RKO (cell line): Measurements from ENCODE around the gene ADGRB3.
"Not testable (repeated sequence)": the region's sequence is repeated elsewhere in the genome, so short reads cannot be mapped to it uniquely, and the experiment has no call there.

ENCODE experiments used
- DNase-seq: peaks from one replicate; pipeline ENCODE4 v3.0.0-alpha.2; 2016; ENCODE audit warnings: low spot score

Gene ADGRB3

DNA sequence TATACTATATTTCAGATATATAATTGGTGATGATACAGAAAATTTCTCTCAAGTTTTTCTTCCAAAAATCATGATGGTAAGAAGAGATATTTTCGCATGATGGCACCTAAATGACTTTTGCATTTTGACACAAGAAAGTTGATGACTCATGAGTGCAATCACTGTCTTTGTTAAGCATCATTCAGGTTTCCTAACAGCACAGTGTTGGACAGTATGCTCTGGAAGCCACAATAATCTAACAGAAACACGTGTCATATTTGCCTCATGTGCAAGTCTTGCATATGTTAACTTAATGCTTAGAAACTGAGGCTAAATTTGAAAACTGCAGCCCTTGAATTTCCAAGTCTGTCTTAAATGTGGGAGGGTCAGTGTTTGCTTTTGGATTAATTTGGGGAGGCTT lies 628.2 kb downstream of the ADGRB3 start:
- no peak for DNase-seq

DNA sequence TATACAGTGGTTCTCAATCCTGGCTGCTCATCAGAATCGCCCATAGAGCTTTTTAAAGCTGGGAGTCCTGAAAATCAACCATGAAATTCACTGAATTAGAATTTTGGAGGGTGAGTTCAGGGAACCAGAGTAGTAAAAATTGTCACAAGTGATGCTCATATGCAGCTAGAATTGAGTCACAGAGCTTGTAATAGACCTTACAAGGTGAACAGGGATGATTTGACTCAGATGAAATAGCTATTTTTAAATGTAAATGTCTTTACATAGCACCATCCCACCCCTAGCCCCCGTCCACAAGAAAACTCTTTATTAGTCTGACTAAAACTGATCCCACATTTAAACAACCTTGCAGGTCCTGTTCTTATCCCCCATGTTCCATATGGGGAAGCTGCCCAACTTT lies 630.0 kb downstream of the ADGRB3 start:
- DNase-seq: no peak

DNA sequence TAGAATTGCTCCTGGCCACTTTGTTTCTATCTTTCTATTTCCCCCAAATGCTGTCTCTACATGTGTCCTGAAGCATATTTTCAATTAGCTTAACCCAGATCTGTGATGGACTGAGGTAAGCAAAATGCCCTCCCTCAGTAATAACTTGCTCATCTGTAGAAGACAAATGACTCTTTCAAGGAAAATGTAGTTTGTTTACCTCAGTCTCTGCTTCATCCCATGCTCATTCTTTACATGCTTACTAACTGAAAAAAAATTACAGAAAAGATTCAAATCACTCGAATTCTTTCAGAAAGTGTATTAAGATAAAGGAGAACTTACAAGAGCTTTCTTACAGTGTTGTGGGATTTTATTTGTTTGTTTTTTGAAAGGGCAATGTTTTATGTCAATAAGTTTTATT lies 630.6 kb downstream of the ADGRB3 start:
- DNase-seq: no peak

DNA sequence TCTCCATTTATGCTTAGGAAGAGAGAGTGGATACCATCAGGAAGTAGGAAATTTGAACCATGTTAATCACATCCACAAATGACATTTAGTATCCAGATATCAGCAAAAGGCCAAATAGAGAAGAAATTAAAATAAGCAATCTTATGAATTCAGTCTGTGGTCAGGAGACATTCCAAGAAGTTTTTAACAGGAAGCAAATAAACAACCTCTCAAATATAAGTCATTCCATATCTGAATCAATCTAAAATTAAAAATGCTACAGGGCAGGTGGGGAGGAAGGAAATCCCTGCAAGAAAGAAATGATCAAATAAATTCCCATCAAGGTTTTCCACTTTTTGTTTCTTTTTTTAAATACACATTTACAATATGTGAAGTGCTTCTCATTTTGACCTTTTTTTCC lies 641.1 kb downstream of the ADGRB3 start:
- DNase-seq: no peak

DNA sequence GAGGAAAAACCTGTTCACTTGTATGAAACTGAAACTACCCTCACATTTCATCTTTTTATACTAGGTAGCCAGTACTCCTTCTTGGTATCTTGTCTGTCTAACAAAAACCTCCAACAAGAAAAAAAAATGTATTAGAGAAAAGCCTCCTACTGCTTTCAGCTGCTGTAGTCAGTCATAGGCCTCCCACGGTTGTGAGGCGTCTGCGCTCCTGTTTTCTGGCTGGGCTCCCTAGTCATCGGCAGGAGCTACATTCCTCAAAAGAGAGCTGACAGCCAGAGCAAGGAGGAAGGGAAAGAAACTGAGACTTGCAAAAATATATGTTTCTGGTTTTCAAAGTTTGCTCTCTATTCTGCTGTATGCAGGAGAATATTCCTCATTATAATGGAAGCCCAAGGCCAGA lies 644.7 kb downstream of the ADGRB3 start:
- no peak for DNase-seq

DNA sequence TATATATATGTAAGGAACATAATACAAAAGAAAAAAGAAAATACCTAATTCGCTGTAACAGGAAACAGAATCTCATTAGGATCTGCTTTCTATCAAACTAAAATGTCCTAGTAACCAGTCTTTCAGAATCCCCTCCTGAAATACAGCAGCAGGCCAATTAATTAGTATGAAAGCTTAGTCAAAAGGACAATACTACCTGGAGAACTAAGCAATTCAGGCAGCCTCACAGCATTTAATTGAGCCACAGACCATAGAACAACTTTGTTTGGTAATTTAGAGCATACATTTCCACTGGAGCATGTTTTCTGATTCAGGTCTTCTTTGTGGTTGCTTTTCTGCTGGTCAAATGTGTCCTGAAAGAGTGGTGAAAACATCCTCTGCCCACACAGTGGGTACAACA lies 645.8 kb downstream of the ADGRB3 start:
- DNase-seq: no peak

DNA sequence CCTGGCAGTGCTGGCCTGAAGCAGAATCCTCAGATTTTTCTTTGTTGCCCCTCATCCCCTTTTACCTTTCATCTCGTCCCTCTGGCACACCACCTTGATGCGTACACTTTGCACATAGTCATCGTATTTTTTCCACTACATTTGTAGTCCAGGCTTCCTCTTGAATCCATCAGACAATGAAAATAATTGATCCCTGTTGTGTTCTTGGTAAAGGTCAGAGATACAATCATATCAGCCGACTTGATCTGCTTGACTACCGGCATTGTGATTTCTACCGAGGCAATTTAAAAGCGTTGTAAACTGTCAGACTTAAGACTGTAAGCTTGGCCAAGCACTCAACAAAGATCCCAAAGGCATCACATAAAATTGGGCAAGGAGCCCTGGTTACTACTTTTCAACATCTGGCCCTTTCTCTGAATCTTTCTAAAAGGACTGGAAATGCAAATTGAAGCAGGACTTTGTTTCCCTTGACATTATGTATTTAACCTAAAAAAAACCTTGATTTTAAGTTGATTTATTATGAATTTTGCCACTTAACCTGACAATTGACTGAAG lies 649.2 kb downstream of the ADGRB3 start:
- DNase-seq: no peak

DNA sequence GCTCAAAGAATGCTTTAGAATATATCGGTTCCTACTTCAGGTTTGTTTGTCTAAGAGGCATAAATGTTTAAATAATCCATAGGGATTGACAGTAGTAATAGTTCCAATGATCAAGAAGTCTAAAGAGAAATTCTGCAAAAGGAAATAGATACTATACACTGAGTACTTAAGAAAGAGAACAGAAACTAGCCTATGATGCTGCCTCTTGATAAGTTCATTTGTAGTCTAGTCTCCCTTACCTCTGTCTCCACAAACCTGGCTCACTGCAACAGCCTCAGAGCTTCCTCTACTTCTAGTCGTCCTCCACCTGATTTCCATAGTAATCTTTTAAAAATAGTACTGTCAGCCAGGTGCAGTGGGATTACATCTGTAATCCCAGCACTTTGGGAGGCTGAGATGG lies 650.0 kb downstream of the ADGRB3 start:
- no peak for DNase-seq

DNA sequence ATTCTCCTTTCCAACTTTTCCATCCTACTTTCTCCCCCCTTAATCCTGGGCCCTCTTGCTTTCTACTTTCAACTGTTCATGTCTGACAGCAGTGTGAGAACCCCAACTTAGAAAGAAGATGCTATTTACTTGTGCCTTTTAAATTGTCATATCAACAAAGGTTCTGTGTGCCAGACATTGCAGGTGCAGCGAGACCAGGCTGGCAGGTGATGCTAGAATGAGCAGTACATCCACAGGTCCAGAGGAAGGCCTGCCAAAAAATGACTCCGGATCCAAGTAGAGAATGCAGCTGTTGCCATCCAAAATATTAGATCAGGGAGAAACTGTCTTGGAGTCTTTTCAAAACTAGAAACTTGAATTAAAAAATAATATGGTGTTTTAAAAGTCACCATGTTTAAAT lies 651.2 kb downstream of the ADGRB3 start:
- no peak for DNase-seq

DNA sequence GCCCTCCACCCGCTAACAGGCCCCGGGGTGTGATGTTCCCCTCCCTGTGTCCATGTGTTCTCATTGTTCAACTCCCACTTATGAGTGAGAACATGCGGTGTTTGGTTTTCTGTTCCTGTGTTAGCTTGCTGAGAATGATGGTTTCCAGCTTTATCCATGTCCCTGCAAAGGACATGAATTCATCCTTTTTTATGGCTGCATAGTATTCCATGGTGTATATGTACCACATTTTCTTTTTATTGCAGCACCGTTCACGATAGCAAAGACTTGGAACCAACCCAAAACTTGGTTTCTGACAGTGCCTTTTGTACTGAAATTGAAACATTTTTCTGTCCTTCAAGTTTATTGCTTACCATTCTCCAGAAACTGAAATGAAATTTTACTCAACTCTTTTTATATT lies 653.1 kb downstream of the ADGRB3 start:
- not testable (repeated sequence) for DNase-seq

DNA sequence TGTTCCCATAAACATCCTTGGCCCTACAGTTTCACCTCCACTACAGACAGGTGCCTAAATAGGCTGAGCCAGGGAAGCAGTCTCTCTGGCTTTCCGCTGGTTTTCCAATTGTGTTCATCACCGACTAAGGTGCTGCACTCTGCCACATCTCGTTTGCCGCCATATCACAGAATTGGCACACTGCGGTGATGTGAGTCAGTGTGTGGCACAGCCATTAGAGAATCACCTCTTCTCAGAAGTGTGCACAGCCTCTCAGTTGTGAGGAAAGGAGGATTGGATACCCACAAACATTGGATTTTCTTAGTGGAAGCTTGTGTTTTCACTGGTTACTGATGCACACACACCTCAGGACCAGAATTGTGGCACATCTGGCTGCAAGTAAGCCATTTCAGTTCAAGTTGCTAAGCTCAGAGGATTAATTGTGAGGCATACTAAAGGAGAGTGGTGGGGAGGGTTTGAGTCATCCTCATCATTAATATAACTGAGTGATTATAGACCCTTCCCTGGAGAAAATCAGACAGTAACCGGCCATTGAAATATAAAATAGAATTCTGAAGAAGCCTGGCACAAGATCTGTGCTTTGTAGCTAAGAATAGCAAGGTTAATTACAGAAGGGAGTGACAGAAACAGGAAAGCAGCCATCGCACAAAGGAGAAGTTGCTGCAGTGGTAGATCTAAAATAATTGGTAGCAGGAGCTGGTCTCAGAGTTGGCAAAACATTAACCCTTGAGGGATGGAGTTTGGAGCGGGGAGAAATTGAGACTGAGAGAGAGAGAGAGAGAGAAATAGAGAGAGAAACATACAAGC lies 654.8 kb downstream of the ADGRB3 start:
- DNase-seq: no peak

DNA sequence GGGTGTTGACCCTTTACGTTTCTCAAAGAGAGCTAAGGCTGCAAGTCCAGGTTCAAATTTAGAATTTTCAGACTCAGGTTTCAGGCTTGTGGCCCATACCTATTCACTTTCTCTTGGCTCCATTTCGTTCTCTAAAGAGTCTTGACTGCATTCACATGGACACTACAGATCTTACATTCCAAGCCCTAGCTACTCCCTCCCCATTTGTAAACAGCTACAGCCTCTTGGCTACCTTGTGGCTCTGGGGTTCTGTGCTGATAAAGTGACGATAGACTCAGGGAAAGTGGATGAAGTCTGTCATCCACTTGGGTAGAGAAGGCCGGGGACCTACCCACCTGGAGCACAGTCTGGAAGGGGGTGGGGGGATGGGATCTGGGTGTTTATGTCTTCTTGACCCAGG lies 658.4 kb downstream of the ADGRB3 start:
- DNase-seq: no peak

DNA sequence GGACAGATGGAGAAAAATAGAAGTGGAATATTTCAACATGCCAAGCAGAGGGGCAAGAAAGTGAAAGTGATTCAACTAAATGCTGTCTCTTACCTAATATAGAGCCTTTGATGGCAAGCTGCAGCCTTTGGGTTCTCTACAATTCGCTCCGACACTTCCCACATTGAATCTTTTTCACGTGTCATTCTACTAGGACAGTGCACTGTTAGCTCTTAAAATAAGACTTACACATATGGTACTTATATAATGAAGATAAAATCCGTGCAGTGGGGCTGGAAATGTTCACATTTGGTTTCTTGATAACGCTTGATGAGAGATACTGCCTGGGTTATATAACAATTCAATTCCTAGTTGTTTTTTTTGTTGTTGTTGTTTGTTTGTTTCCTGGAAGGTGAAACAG lies 659.3 kb downstream of the ADGRB3 start:
- no peak for DNase-seq

DNA sequence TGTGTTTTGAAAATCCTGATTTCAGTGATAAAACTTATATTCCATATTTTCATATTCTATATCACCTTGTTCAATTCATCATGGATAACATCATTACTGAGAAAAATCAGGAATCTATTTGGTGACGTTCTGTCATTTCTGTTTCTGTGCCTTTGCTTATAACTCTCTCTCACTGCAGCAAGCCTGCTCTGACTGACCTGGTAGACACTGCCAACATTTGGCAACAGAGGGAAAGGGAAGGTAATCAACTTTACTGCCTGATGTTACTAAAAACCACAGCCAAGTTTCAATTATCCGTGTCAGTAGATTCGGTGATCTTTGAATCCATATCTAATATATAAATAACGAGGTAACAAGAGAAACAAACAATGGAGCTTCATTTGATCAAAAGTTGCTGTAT lies 659.8 kb downstream of the ADGRB3 start:
- DNase-seq: no peak

DNA sequence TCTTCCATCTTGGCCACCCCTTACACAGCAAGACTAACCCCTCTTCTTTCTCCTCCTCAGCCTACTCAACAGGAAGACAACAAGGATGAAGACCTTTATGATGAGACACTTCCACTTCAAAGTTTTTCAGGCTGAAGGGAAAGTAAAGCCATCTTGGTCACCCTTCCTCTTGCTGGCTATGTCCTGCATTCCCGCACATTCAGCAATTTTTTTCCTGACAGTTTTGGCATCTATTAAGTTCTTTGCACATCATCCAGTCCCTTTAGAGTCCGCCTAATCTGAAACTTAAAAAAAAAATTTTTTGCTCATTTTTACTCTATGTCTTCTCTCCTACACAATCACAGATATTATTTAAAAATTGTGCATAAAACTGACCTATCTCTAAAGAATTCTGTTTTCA lies 668.3 kb downstream of the ADGRB3 start:
- no peak for DNase-seq

DNA sequence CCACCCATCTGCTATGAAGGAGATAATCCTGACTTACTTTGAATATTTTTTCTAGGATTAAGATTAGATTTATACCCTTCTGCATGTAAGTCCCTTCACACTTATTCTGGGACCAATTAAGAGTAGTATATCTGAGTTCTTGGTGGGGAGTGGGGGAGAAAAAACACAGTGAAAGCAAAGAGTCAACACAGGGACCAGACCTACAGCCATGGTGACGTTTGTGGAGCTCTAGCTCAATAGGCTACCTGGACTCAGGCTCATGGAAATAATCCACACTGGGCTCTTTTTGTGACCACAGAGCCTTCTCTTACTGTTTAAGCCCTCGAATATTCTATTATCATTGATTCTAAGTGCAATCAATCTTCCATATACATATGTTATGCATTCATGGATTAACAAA lies 670.4 kb downstream of the ADGRB3 start:
- DNase-seq: no peak

DNA sequence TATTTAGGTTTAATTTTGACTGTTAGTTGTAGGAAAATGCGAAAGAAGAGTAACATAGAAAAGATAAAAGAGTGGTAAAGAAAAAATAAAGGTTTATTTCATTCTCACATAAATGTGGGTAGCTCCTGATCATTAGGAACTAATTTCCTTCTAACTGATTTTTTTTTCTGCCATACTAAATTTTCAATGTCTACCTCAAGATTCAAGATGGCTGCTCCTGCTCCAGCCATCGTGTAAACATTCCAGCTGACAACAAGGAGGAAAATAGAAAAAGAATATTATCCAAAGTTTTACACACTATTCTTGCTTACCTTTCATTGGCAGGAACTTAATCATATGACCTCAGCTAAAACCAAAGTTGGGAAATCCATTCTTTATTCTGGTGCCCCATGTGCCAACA lies 673.5 kb downstream of the ADGRB3 start:
- no peak for DNase-seq

DNA sequence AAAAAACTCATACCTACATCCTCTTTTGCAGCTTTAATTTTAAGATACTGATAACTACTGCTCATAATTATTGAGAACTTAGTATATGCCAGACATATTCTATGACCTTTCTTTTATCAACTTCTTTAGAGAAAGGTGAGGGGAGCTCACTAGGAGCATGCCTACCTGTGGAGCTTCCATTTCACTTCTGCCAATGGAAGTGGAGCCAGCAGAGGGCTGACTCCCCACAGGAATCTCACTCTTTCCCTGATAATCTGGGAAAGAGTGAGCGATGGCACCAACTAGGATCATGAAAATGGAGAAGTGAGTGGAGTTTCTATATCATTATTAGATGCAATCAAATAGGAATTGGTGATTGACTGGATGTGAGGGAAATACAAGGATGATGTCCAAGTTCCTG lies 676.8 kb downstream of the ADGRB3 start:
- no peak for DNase-seq

DNA sequence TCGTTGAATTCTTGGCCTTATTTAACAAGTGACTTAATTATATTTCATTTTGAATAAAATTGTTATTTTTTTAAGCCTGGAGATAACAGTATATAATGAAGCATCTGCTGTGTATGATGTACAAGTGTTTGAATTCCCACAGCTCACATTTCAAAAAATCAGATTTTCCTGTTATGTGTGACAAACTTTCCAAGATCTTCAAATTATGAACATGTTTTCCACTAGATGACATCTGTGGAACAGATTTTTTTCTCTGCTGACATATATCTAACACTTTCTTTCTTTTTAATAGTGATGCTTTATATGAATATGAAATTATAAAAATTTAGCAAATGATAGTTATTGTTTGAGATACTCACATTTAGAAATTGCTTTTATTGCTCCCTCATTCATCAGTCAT lies 678.9 kb downstream of the ADGRB3 start:
- DNase-seq: no peak

DNA sequence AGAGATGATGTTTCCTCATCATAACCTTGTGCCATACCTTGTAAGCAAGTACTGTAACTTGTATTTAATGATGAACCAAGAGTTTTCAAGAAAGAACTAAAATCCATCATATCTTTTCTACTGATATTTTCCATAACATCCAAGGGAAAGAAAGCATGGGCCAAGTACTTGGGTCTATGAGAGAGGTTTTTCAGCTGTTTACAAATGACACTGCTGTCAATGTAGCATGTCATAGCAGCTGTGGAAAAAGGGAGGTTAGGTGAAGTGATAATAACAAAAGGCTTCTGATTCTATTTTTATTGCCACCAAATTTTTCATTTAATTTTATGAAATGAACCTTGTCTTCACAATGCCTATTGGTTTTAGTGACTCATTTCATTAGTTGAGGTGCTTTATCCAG lies 679.4 kb downstream of the ADGRB3 start:
- DNase-seq: no peak

DNA sequence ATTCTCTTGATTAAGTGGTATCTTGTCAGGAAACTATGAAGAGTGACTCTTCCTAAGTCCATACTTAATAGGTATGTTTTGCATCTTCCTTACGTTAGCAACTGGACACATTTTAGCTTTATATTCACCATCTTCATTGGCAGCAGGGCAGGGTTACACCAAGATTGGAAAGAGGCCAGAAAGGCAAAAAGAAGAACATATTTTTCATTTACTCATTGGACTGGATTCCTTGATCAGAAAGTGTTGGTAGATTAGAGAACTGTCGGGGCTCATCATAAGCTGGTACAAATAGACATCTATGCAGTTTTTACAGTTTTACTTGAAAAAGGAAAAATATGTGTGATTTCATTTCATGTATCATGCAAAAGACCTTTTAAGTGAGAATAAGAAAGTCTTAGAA lies 696.8 kb downstream of the ADGRB3 start:
- no peak for DNase-seq

DNA sequence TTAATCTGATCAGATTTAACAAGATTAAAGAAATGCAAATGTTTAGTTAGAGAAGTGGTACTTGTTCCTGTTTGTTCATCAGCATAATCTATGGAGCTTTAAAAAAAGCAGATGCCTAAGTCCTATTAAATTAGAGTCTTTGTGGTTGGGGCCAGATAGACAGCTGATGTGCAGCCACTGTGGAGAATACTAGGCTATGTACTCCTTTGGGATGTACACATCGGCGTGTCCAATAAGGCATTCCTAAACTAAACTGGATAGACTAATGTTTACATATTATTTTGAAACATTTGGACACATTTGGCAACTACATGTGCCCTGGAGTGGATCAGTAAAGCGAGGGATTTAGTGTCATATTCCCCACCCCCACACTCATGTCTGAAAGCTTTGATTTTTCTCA lies 702.2 kb downstream of the ADGRB3 start:
- no peak for DNase-seq

DNA sequence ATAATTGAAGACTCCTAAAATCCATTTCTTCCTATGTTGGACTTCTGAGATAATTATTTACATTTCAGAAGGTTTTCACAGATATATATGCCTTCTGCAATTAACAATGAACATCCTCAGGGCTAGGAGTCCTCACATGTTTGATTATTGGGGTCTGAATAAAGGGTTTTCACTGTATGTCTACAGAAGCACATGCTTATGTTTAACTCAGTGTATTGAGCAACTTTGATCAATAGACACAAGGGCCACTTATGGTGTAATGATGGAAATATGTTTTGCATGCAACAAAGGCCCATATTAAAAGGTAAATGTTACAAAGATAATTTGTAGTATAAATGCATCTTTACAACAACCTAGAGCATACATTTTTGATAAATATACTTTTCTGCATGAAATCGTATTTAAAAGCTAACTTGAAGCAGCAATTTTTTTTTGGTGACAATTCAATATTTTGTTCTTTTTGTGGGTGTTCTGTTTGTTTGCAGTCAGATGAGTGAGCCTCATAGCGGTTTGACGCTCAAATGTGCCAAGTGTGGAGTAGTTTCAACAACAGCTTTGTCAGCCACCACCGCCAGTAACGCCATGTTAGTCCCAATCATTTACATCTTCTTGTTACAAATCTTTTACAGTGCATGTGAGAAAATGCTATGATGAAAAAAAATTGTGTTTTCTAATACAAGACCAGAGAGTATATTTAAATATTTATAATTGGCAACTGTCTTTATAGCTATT lies 703.5 kb downstream of the ADGRB3 start:
- DNase-seq: no peak

DNA sequence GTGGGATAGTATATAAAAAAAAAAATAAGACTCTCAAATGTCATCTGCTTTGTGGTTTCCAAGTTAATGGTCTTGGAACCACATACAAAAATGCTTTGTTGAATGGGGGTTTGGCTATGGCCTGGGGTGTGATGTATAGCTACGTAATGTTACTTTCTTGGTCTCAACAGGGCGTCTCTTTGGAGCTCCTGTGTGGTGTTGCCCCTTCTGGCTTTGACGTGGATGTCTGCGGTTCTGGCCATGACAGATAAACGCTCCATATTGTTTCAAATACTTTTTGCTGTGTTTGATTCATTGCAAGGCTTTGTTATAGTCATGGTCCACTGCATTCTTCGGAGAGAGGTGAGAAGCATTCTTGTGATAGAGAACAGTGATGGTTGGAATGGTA lies 704.1 kb downstream of the ADGRB3 start:
- DNase-seq: no peak
